DMS114 treated with DMSO at 0.1 percent for 48 hours (cell line): ENCODE results near the gene RNF167.

ENCODE experiments used
- DNase-seq: peaks from one replicate; lab custom pipeline; 2025; ENCODE audit not compliant: unreplicated experiment; lab: John Stamatoyannopoulos, UW

The RNF167 gene

GRCh38 chr17:4937553-4937952 lies 2.5 kb upstream of the RNF167 start:
- DNase-seq = no peak

- DNase-seq = no peak
Observed at GRCh38 chr17:4938069-4938491, 2.0 kb upstream of the RNF167 start.

- no peak for DNase-seq
Observed at GRCh38 chr17:4938688-4939545, 1.2 kb upstream of the RNF167 start.

- DNase-seq = no peak
Observed at GRCh38 chr17:4939546-4939795, 597 bp upstream of the RNF167 start.

- no peak for DNase-seq
Observed at GRCh38 chr17:4940555-4941318, 669 bp downstream of the RNF167 start.

GRCh38 chr17:4941319-4941610 lies 1.2 kb downstream of the RNF167 start:
- DNase-seq = no peak

- no peak for DNase-seq
Observed at GRCh38 chr17:4942760-4943508, 2.9 kb downstream of the RNF167 start.

- DNase-seq = no peak
Observed at GRCh38 chr17:4944163-4944553, 4.1 kb downstream of the RNF167 start.

GRCh38 chr17:4944554-4945175 lies 4.6 kb downstream of the RNF167 start:
- no peak for DNase-seq

GRCh38 chr17:4945176-4945943 lies 5.3 kb downstream of the RNF167 start:
- no peak for DNase-seq

- no peak for DNase-seq
Observed at GRCh38 chr17:4945944-4946280, 5.8 kb downstream of the RNF167 start.

- no peak for DNase-seq
Observed at GRCh38 chr17:4946312-4946976, 6.4 kb downstream of the RNF167 start.

GRCh38 chr17:4947010-4947410 lies 6.9 kb downstream of the RNF167 start:
- no peak for DNase-seq

- peak; percentile 33 for DNase-seq
Observed at GRCh38 chr17:4947411-4948165, 7.5 kb downstream of the RNF167 start.

- peak; percentile 74 for DNase-seq
Observed at GRCh38 chr17:4948166-4948930, 8.3 kb downstream of the RNF167 start, which contains the start of gene PFN1. Gene PFN1, minus strand, starts transcription at chr17:4948530. Its CDS starts 136 bp downstream, at chr17:4948394.

- peak; percentile 56 for DNase-seq
Observed at GRCh38 chr17:4948931-4949320, 8.9 kb downstream of the RNF167 start.

GRCh38 chr17:4949321-4950074 lies 9.4 kb downstream of the RNF167 start:
- DNase-seq = no peak

GRCh38 chr17:4950075-4950745 lies 10.1 kb downstream of the RNF167 start:
- DNase-seq = no peak
